ENCODE measurements around the gene PTPRB.
"Not testable (repeated sequence)": the region's sequence is repeated elsewhere in the genome, so short reads cannot be mapped to it uniquely, and the experiment has no call there.

PTPRB gene

DNA sequence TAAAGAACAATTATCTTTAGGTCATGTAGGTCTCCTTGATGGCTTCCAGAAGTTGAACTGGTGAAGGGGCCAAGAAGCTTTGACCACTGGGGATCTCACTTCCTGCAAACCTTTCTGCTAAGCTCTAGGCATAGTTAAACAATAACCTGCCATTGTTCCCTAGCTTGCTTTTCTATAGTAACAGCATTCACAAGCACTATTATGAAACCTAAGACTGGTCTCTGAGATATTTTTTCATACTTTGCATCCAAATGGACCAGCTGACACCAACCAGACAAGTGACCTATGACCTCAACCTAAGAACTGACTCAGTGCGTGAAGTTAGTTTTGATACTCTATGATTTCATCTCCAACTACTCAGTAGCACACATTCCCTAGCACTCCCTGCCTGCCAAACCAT is 129.1 kb downstream of the PTPRB start:
- H3K36me3 ChIP-seq (ENCODE audit: control insufficient read depth, low read length), result peaks cover 44% of the 10 kb centered on the region
- no peaks in the 10 kb centered on the region for H3K9me2 ChIP-seq (replicated peaks; ENCODE audit: control insufficient read depth, low read length)
- no peak for TF ChIP-seq EZH2phosphoT487 (IDR thresholded peaks at IDR 0.05; ENCODE audit: borderline replicate concordance, low read length)
- TF ChIP-seq, protein P1, sequence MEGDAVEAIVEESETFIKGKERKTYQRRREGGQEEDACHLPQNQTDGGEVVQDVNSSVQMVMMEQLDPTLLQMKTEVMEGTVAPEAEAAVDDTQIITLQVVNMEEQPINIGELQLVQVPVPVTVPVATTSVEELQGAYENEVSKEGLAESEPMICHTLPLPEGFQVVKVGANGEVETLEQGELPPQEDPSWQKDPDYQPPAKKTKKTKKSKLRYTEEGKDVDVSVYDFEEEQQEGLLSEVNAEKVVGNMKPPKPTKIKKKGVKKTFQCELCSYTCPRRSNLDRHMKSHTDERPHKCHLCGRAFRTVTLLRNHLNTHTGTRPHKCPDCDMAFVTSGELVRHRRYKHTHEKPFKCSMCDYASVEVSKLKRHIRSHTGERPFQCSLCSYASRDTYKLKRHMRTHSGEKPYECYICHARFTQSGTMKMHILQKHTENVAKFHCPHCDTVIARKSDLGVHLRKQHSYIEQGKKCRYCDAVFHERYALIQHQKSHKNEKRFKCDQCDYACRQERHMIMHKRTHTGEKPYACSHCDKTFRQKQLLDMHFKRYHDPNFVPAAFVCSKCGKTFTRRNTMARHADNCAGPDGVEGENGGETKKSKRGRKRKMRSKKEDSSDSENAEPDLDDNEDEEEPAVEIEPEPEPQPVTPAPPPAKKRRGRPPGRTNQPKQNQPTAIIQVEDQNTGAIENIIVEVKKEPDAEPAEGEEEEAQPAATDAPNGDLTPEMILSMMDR (IDR thresholded peaks at IDR 0.05; ENCODE audit: low read depth, low read length, poor library complexity, severe bottlenecking), result no peak
- H3K27me3 ChIP-seq (ENCODE audit: control insufficient read depth, low read length), result no peaks in the 10 kb centered on the region
- no peak overlapping the region for H3K4me3 ChIP-seq (ENCODE audit: low read length)
- peaks cover 3% of the 10 kb centered on the region; the same call in 1 of the 2 replicates for H3F3A ChIP-seq (ENCODE audit: control insufficient read depth, insufficient read depth)
- peaks cover 20% of the 10 kb centered on the region for H3K4me1 ChIP-seq (ENCODE audit: control insufficient read depth, low read length)
- no peaks in the 10 kb centered on the region for H4K20me1 ChIP-seq (ENCODE audit: control insufficient read depth, insufficient read depth, low read depth, low read length)
- H3K79me2 ChIP-seq (ENCODE audit: control insufficient read depth, low read length), result peaks cover 48% of the 10 kb centered on the region
- H3K27ac ChIP-seq (ENCODE audit: low read depth, low read length), result no peak overlapping the region
- peaks cover 6% of the 10 kb centered on the region; the same call in 1 of the 2 replicates for H3K9me3 ChIP-seq (ENCODE audit: control insufficient read depth, insufficient read depth, low read length)
- H3K4me2 ChIP-seq (ENCODE audit: low read length), result no peak overlapping the region

DNA sequence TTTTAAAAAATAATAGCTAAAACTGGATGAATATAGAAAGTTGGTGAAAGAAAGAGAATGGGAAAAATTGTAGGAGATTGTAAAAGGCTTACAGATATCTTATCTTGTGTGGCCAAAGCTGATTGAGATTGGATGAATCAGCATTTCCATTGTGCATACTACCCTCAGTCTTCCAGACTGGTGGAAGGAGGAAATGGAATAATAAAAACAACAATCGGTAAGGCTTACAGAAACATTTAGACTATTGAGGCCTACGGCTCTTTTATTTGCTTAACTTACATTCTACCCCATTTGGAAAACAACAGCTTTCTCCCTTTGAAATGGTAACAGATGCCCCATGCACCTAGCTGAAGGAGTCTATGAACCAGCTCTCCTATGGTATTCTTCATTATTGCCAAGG is 129.8 kb downstream of the PTPRB start:
- no peak for TF ChIP-seq EZH2phosphoT487 (IDR thresholded peaks at IDR 0.05; ENCODE audit: borderline replicate concordance, low read length)
- TF ChIP-seq, protein P1 (IDR thresholded peaks at IDR 0.05; ENCODE audit: low read depth, low read length, poor library complexity, severe bottlenecking), result no peak
- Histone ChIP-seq H3K79me2 (ENCODE audit: control insufficient read depth, low read length) (peaks cover 55% of the 10 kb centered on the region), H3F3A (ENCODE audit: control insufficient read depth, insufficient read depth) (peaks cover 3% of the 10 kb centered on the region; the same call in 1 of the 2 replicates), H3K4me1 (ENCODE audit: control insufficient read depth, low read length) (peaks cover 20% of the 10 kb centered on the region), H3K27me3 (ENCODE audit: control insufficient read depth, low read length) (no peaks in the 10 kb centered on the region), H3K36me3 (ENCODE audit: control insufficient read depth, low read length) (peaks cover 37% of the 10 kb centered on the region), H3K4me2 (ENCODE audit: low read length) (no peak overlapping the region), H3K27ac (ENCODE audit: low read depth, low read length) (no peak overlapping the region), H3K4me3 (ENCODE audit: low read length) (no peak overlapping the region), H3K9me3 (ENCODE audit: control insufficient read depth, insufficient read depth, low read length) (peaks cover 6% of the 10 kb centered on the region; the same call in 1 of the 2 replicates), H4K20me1 (ENCODE audit: control insufficient read depth, insufficient read depth, low read depth, low read length) (no peaks in the 10 kb centered on the region), H3K9me2 (replicated peaks; ENCODE audit: control insufficient read depth, low read length) (no peaks in the 10 kb centered on the region)

DNA sequence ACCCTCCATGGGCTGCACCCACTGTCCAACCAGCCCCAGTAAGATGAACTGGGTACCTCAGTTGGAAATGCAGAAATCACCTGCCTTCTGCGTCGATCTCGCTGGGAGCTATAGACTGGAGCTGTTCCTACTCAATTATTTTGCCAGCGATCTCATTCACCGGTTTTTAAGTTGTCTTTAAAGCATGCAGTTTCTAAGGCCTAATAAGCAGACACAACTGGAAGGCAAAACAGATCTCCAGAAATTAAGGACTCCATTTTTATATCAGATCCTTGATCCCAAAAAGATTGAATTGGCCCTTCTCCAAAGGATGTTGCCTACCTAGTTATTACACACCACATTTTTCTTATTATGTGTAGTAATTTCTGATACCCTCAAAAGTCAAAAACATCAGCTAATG is 139.7 kb downstream of the PTPRB start:
- Histone ChIP-seq H3K4me1 (ENCODE audit: control insufficient read depth, low read length) (peaks cover 17% of the 10 kb centered on the region), H3K79me2 (ENCODE audit: control insufficient read depth, low read length) (peaks cover 98% of the 10 kb centered on the region), H3K4me2 (ENCODE audit: low read length) (no peak overlapping the region), H3K27ac (ENCODE audit: low read depth, low read length) (no peak overlapping the region), H3K27me3 (ENCODE audit: control insufficient read depth, low read length) (no peaks in the 10 kb centered on the region), H3K4me3 (ENCODE audit: low read length) (no peak overlapping the region), H3F3A (ENCODE audit: control insufficient read depth, insufficient read depth) (no peaks in the 10 kb centered on the region), H4K20me1 (ENCODE audit: control insufficient read depth, insufficient read depth, low read depth, low read length) (no peaks in the 10 kb centered on the region), H3K9me3 (ENCODE audit: control insufficient read depth, insufficient read depth, low read length) (peaks cover 30% of the 10 kb centered on the region), H3K9me2 (replicated peaks; ENCODE audit: control insufficient read depth, low read length) (no peaks in the 10 kb centered on the region), H3K36me3 (ENCODE audit: control insufficient read depth, low read length) (peaks cover 70% of the 10 kb centered on the region)
- no peak for TF ChIP-seq EZH2phosphoT487 (IDR thresholded peaks at IDR 0.05; ENCODE audit: borderline replicate concordance, low read length)
- TF ChIP-seq, protein P1 (IDR thresholded peaks at IDR 0.05; ENCODE audit: low read depth, low read length, poor library complexity, severe bottlenecking), result no peak

DNA sequence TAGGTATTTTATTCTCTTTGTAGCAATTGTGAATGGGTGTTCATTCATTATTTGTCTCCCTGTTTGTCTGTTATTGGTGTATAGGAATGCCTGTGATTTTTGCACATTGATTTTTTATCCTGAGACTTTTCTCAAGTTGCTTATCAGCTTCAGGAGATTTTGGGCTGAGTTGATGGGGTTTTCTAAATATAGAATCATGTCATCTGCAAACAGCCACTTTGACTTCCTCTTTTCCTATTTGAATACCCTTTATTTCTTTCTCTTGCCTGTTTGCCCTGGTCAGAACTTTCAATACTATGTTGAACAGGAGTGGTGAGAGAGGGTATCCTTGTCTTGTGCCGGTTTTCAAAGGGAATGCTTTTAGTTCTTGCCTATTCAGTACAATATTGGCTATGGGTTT is 144.3 kb downstream of the PTPRB start:
- H3K4me2 ChIP-seq (ENCODE audit: low read length), result peak overlapping the region; percentile 55
- H3K9me3 ChIP-seq (ENCODE audit: control insufficient read depth, insufficient read depth, low read length), result peaks cover 48% of the 10 kb centered on the region
- H4K20me1 ChIP-seq (ENCODE audit: control insufficient read depth, insufficient read depth, low read depth, low read length); H3K27me3 ChIP-seq (ENCODE audit: control insufficient read depth, low read length); H3F3A ChIP-seq (ENCODE audit: control insufficient read depth, insufficient read depth); H3K9me2 ChIP-seq (replicated peaks; ENCODE audit: control insufficient read depth, low read length): not testable (repeated sequence)
- H3K4me3 ChIP-seq (ENCODE audit: low read length), result peak overlapping the region; percentile 45
- peaks cover 49% of the 10 kb centered on the region for H3K4me1 ChIP-seq (ENCODE audit: control insufficient read depth, low read length)
- peak overlapping the region; percentile 46 for H3K27ac ChIP-seq (ENCODE audit: low read depth, low read length)
- H3K36me3 ChIP-seq (ENCODE audit: control insufficient read depth, low read length), result peaks cover 87% of the 10 kb centered on the region
- peaks cover 100% of the 10 kb centered on the region for H3K79me2 ChIP-seq (ENCODE audit: control insufficient read depth, low read length)

DNA sequence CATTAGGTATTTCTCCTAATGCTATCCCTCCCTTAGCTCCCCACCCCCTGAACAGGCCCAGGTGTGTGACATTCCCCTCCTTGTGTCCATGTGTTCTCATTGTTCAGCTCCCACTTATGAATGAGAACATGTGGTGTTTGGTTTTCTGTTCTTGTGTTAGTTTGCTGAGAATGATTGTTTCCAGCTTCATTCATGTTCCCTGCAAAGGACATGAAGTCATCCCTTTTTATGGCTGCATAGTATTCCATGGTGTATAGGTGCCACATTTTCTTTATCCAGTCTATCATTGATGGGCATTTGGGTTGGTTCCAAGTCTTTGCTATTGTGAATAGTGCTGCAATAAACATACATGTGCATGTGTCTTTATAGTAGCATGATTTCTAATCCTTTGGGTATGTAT is 146.3 kb downstream of the PTPRB start:
- H3K9me2 ChIP-seq (replicated peaks; ENCODE audit: control insufficient read depth, low read length); H3K4me3 ChIP-seq (ENCODE audit: low read length); H4K20me1 ChIP-seq (ENCODE audit: control insufficient read depth, insufficient read depth, low read depth, low read length); H3K27me3 ChIP-seq (ENCODE audit: control insufficient read depth, low read length); H3K27ac ChIP-seq (ENCODE audit: low read depth, low read length); H3K4me2 ChIP-seq (ENCODE audit: low read length): not testable (repeated sequence)
- H3K79me2 ChIP-seq (ENCODE audit: control insufficient read depth, low read length), result peaks cover 91% of the 10 kb centered on the region
- peaks cover 83% of the 10 kb centered on the region for H3K36me3 ChIP-seq (ENCODE audit: control insufficient read depth, low read length)
- H3K4me1 ChIP-seq (ENCODE audit: control insufficient read depth, low read length), result peaks cover 69% of the 10 kb centered on the region
- H3F3A ChIP-seq (ENCODE audit: control insufficient read depth, insufficient read depth), result peaks cover 18% of the 10 kb centered on the region
- peaks cover 35% of the 10 kb centered on the region for H3K9me3 ChIP-seq (ENCODE audit: control insufficient read depth, insufficient read depth, low read length)

Data from DOHH2 (cell line).